ENCODE data around the gene BTRC.

DNA sequence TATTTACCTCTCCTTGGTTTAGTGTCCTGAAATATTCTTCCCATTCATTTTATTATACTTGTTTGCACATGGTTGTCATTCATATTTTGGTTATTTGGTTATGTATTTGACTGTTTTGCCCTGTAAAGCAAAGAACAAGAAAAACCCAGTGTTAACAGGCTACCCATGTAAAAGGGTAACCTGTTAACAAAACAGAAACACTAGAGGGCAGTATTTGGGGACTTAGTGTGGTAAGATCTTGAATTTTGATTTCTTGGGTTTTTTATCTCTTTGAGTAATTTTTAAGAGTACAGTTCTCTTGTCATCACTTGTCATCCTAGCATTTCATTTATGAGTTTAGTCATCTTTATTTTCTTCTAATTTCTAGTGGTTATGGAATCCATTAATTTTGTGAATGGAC, 182.8 kb downstream of the BTRC start:
- TF ChIP-seq, protein P1, sequence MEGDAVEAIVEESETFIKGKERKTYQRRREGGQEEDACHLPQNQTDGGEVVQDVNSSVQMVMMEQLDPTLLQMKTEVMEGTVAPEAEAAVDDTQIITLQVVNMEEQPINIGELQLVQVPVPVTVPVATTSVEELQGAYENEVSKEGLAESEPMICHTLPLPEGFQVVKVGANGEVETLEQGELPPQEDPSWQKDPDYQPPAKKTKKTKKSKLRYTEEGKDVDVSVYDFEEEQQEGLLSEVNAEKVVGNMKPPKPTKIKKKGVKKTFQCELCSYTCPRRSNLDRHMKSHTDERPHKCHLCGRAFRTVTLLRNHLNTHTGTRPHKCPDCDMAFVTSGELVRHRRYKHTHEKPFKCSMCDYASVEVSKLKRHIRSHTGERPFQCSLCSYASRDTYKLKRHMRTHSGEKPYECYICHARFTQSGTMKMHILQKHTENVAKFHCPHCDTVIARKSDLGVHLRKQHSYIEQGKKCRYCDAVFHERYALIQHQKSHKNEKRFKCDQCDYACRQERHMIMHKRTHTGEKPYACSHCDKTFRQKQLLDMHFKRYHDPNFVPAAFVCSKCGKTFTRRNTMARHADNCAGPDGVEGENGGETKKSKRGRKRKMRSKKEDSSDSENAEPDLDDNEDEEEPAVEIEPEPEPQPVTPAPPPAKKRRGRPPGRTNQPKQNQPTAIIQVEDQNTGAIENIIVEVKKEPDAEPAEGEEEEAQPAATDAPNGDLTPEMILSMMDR (IDR thresholded peaks at IDR 0.05) = peak; percentile 17 to 58 (median 40)
- no peak for TF ChIP-seq POLR2A (IDR thresholded peaks at IDR 0.05)
